ENCODE results near the gene TMEM214. TPM values are rescaled to one million over a fixed set of nuclear protein-coding genes. Genes with fewer than 3 reads are reported as not detected.

The TMEM214 gene
- total RNA-seq, 1 experiment from 2014 or later: 55.3 TPM

DNA sequence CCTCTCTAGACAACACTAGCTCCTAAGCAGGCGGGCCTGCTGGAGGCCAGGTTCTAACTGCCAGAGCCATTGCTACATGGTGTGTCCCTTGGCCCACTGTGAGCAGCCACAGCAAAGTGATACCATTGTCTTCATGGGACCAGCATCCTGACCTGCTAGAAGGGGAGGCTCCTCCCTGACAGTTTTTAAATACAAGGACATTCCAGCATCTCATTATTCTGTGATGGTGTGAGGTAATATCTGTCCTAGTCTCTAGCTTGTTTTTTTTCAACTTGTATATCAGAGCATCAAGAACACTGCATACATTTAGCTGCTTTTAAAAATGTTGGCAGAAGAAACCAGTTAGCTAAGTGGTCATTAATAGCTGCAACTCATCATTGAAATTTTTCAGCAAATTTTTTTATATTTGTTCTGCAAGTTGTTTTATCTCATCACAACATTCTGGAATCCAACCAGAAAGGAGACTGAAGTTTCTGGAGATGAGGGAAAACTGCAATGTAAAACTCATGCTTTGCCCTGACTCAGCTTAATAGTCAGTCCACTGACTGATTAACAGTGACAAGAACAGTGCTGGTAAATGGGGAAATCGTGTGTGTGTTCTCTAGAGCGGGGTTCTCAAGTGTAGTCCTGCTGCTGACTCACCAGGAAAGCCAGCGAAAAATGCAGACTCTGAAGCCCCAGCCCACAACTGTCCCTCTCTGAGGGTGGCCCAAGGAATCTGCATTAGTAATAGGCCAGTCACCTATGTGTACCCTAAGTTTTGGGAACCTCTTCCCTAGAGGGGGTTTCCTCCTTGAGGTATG, 44.5 kb upstream of the TMEM214 start:
- no peak overlapping the region for H2AFZ ChIP-seq (ENCODE audit: low read length)
- H3T11ph ChIP-seq (ENCODE audit: low read length): no peak overlapping the region
- no peak overlapping the region for H2AK5ac ChIP-seq (ENCODE audit: insufficient read length, low read length)
- no peak overlapping the region for H3K9ac ChIP-seq (ENCODE audit: extremely low read depth, insufficient read length, low read length)
- no peak overlapping the region for H4K5ac ChIP-seq (ENCODE audit: insufficient read length, low read depth, low read length)
- no peak overlapping the region for H3K4me2 ChIP-seq (ENCODE audit: insufficient read depth, insufficient read length, low read length)
- Mint-ChIP-seq H3K9me3 (no peaks in the 10 kb centered on the region), H3K4me3 (no peak overlapping the region), H3K27me3 (ENCODE audit: low read depth) (peaks cover 15% of the 10 kb centered on the region), H3K27ac (no peak overlapping the region), H3K36me3 (ENCODE audit: insufficient read depth in 1 of 3, low read depth in 3 of 3) (no peaks in the 10 kb centered on the region), H3K4me1 (peaks cover 0 to under 1% of the 10 kb centered on the region in 2 experiments; a peak in 1 of 4 replicates)
- H2BK12ac ChIP-seq (ENCODE audit: insufficient read length, low read depth, low read length): no peak overlapping the region
- no peak overlapping the region for H3K4ac ChIP-seq (ENCODE audit: low read depth, low read length)
- no peak overlapping the region for H4K91ac ChIP-seq (ENCODE audit: insufficient read length, low read depth, low read length)
- H3K79me1 ChIP-seq (ENCODE audit: insufficient read depth, low read depth, low read length, poor library complexity, severe bottlenecking): no peaks in the 10 kb centered on the region
- H3K18ac ChIP-seq (ENCODE audit: insufficient read length, low read depth, low read length): no peak overlapping the region
- no peak overlapping the region for H3K27ac ChIP-seq (ENCODE audit: insufficient read length, low read depth, low read length)
- no peak overlapping the region for H4K8ac ChIP-seq (replicated peaks; ENCODE audit: insufficient read length, low read depth, low read length)
- H3K56ac ChIP-seq (ENCODE audit: insufficient read length, low read depth, low read length): no peak overlapping the region
- H2BK15ac ChIP-seq (ENCODE audit: low read depth, low read length): no peak overlapping the region
- no peaks in the 10 kb centered on the region for H3K4me1 ChIP-seq (ENCODE audit: insufficient read depth, low read length)
- no peaks in the 10 kb centered on the region for H3K9me3 ChIP-seq (ENCODE audit: control insufficient read depth, low read depth, low read length)
- TF ChIP-seq CTCF (conservative IDR thresholded peaks at IDR 0.05): no peak
- no peak overlapping the region for H3K14ac ChIP-seq (ENCODE audit: insufficient read depth, low read length)
- no peak overlapping the region for H2BK5ac ChIP-seq (ENCODE audit: insufficient read length, low read length)
- no peaks in the 10 kb centered on the region for H4K20me1 ChIP-seq (ENCODE audit: control insufficient read depth, insufficient read depth, insufficient read length)
- H3K27me3 ChIP-seq (ENCODE audit: insufficient read depth, low read length): no peaks in the 10 kb centered on the region
- no CpG with 5 or more reads among the region's 4 CpGs for WGBS (ENCODE audit: extremely low coverage, insufficient read length, low lambda C conversion rate)
- no peaks in the 10 kb centered on the region for H3K23me2 ChIP-seq (ENCODE audit: insufficient read length, low read depth, low read length, poor library complexity, severe bottlenecking)
- H2BK20ac ChIP-seq (ENCODE audit: low read depth, low read length, poor library complexity, severe bottlenecking): no peak overlapping the region
- H3K23ac ChIP-seq (ENCODE audit: insufficient read length, low read depth, low read length): no peak overlapping the region
- no peak for DNase-seq
- no peaks in the 10 kb centered on the region for H3K79me2 ChIP-seq (ENCODE audit: insufficient read depth, low read length)
- no peak overlapping the region for H2BK120ac ChIP-seq (ENCODE audit: low read depth, low read length, poor library complexity, severe bottlenecking)
